ENCODE measurements around the gene FGF11.

Gene FGF11

GRCh38 chr17:7443499-7444485, 4.5 kb downstream of the FGF11 start:
- H3K4me3 ChIP-seq (ENCODE audit: low read length) = no peak overlapping the region

GRCh38 chr17:7444682-7445618, 5.6 kb downstream of the FGF11 start, which contains the start of gene CHRNB1:
Gene CHRNB1, plus strand, starts transcription at chr17:7445061. Its CDS starts 67 bp downstream, at chr17:7445128.
- no peak for TF ChIP-seq ZNF274 (IDR thresholded peaks at IDR 0.05; ENCODE audit: low read depth, low read length)
- peak within 1 kb of the TSS; percentile 24; the same call in 1 of the 2 replicates for H3K4me3 ChIP-seq (ENCODE audit: low read length)

More at GRCh38 chr17:7443499-7444485, 4.5 kb downstream of the FGF11 start:
- no peak for TF ChIP-seq ZNF274 (IDR thresholded peaks at IDR 0.05; ENCODE audit: low read depth, low read length)

DNA sequence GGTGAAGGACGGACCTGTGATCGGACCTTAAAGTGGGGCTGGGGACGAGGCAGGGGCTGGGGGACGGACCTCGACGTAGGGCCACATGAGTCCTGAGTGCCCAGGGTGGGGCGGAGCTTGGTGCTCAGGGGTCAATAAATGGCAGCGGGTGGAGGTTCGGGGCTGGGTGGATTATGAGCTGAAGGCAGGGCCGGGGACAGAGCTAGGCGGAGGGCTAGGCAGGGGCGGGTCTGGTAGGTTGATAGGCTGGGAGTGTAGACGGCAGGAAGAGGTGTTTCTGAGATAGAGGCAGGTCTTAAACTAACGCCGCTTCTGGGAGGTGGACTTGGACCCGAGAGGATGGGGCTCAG, 6.3 kb downstream of the FGF11 start:
- no peak for TF ChIP-seq ZNF274 (IDR thresholded peaks at IDR 0.05; ENCODE audit: low read depth, low read length)
- H3K4me3 ChIP-seq (ENCODE audit: low read length) = no peak overlapping the region; the same call in 1 of the 2 replicates

DNA sequence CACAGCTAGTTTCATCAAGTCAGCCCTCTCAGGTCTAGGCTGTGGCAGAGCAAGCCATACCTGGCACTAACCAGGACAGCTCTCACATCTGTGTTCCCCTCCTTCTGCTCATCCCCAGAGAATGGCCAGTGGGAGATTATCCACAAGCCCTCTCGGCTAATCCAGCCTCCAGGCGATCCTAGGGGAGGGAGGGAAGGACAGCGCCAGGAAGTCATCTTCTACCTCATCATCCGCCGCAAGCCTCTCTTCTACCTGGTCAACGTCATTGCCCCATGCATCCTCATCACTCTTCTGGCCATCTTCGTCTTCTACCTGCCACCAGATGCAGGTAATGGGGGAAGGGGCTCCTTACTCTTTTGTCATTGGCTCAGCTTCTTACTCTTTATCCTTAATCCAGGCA, 9.1 kb downstream of the FGF11 start:
- no peak for TF ChIP-seq ZNF274 (IDR thresholded peaks at IDR 0.05; ENCODE audit: low read depth, low read length)
- H3K4me3 ChIP-seq (ENCODE audit: low read length) = no peak overlapping the region

DNA sequence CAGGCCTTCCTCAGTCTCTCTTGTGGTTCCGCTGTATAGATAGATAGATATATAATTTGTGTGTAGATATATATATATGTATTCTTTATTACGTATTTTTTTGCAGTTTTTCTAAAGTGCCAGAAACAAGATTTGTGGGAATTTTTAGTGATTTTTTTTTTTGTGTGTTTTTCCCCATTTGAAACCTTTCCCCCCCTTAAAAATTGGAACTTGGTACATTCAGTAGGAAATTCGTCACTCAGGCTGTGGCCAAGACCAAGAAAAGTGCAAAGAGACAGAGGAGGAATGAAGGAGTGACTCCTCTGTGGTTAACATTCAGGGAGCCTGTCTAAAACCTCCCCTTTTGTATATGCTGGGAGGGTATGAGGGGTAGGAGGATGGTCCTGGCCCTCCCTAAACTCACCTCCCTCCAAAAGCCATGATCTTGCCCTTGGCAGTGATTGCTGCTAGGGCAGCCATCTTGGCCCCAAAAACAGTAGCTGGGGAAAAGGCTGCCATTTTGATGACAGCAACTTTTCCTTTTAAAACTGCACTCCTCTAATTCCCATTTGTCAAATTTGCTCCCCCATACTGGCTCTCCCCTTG, 20.7 kb downstream of the FGF11 start:
- no peak for TF ChIP-seq ZNF274 (IDR thresholded peaks at IDR 0.05; ENCODE audit: low read depth, low read length)
- H3K4me3 ChIP-seq (ENCODE audit: low read length) = no peak overlapping the region

DNA sequence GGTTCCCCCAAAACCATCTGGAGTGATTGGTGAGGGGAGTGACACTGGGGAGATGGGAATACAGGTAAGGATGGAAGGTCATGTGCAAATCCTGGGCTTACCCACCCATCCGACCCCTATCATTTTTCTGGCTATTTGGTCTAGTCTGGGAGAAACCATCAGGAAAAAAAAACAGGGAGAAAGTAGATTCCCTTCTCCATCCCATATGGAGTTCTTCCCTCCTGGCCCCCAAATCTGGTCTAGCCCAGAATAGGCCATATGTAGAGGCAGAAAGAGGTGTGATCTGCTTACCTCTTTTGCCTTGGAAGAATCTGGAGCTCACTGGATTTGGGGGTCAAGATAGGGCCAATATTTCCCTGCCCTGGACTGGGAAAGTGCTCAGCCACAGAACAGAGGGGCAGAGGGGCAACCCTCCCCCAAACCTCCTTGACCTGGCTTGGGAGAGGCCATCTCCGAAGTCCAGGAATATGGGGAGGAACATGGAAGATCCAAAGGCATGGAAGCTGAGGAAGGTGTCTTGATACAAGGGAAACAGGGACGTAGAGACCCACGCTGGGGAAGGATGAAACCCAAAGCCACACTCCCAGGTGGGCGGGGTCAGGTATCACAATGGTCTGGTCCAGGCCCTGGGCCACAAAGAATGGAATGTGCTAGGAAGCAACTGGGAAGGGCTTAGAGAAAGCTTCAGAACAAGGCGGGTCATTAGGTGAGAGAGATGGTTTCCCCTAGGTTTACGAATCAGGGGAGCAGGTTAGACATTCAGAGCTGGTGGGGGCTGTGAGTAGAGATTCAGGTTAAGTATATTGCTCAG, 21.7 kb downstream of the FGF11 start:
- no peak for TF ChIP-seq ZNF274 (IDR thresholded peaks at IDR 0.05; ENCODE audit: low read depth, low read length)
- no peak overlapping the region for H3K4me3 ChIP-seq (ENCODE audit: low read length)

GRCh38 chr17:7462474-7463371, 23.4 kb downstream of the FGF11 start:
- TF ChIP-seq ZNF274 (IDR thresholded peaks at IDR 0.05; ENCODE audit: low read depth, low read length) = no peak
- H3K4me3 ChIP-seq (ENCODE audit: low read length) = no peak overlapping the region

- no peak for TF ChIP-seq ZNF274 (IDR thresholded peaks at IDR 0.05; ENCODE audit: low read depth, low read length)
- no peak overlapping the region for H3K4me3 ChIP-seq (ENCODE audit: low read length)
Measured at GRCh38 chr17:7463372-7463846, 24.1 kb downstream of the FGF11 start.

- no peak overlapping the region for H3K4me3 ChIP-seq (ENCODE audit: low read length)
Measured at GRCh38 chr17:7464081-7464480, 24.8 kb downstream of the FGF11 start.

DNA sequence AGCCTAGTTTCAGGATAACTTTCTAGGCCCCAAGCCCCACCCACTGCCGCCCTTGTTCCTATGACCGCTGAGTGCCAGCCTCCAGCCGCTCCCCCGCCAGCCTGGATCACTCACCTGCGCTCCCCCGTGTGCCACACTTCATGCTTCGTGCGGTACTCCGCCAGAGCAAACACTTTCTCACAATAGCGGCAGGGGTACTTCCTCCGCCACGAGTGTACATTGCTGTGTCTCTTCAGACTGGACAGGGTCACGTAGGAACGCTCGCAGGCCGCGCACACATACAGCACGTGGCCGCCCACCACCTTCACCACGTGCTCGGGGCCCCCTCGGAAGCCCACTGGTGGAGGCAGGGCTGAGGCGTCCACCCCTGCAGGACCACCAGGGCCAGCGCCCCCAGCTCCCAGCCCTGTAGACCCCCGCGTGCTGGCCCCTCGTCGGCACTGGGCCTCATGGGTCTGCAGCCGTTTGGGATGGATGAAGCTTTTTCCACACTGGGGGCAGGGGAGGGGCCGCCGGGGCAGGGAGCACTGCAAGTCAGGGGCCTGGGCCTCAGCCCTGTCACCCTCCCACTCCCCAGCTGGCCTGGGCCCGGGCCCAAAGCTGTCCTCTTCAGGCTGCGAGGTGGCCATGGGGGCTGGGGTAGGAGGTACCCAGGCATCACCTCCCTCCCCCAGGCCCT, 26.4 kb downstream of the FGF11 start:
- no peak for TF ChIP-seq ZNF274 (IDR thresholded peaks at IDR 0.05; ENCODE audit: low read depth, low read length)
- no peak overlapping the region for H3K4me3 ChIP-seq (ENCODE audit: low read length)

More at GRCh38 chr17:7464081-7464480, 24.8 kb downstream of the FGF11 start:
- TF ChIP-seq ZNF274 (IDR thresholded peaks at IDR 0.05; ENCODE audit: low read depth, low read length) = no peak

- no peak overlapping the region for H3K4me3 ChIP-seq (ENCODE audit: low read length)
Measured at GRCh38 chr17:7466318-7466638, 27.0 kb downstream of the FGF11 start.

More at GRCh38 chr17:7466318-7466638, 27.0 kb downstream of the FGF11 start:
- no peak for TF ChIP-seq ZNF274 (IDR thresholded peaks at IDR 0.05; ENCODE audit: low read depth, low read length)
